Astrocyte of the spinal cord (primary cell): ENCODE measurements around the gene MEOX1.
A peak's percentile ranks its signal among the peaks of the same experiment; 100 is the strongest.

Experiments used
- DNase-seq: peaks from one replicate; pipeline ENCODE4 v3.0.0; 2011; ENCODE audit warnings: low read depth, low spot score
- H3K4me3 ChIP-seq: 2 replicates; pipeline ENCODE4 v1.5.1; 2011; ENCODE audit warnings: low read depth, mild to moderate bottlenecking, low read length, moderate library complexity
- in situ Hi-C: cut with HindIII; loops from 2 replicates; pipeline ENCODE4 v1.10.0; 2017; ENCODE audit warnings: low sequenced_read_pairs
- TF ChIP-seq, protein P1 (sequence below): IDR thresholded peaks from 2 replicates; pipeline ENCODE4 v1.5.1; 2012; ENCODE audit warnings: low read depth, mild to moderate bottlenecking, low read length, inconsistent platforms

MEOX1 gene

DNA sequence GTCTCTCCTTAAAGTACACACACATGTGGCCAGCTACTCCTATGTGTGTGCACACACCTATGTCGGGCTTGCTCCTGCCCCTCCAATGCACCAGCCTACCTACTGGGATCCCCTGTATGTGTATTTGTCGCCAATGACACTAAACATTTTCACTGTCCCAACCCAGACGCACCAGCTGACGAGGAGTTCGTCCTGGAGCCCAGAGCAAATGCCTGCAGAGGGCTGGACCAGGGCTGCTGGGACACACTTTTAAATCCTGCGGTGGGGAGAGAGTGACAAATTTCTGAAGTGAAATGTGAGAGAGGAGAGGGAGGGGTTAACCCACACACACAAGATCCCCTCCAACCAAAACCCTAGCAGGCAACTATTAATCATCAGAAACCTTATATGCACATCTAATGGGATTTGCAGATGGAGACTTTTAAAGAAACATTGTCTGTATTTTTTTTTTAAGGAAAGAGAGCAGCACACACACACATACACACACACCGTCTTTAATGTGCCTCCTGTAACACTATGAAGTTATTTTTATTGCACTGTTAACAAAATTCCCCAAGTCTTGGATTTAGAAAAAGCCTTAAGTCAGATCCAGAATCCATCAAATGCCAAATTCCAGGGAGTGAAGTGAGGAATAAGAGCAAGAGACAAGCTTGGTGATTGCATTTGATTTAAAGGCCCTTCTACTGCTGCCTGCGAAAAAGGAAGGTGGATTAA lies at the start of gene MEOX1:
MEOX1 (minus strand) TSS at position 224 of the 714 bp plus-strand sequence. CDS start 388 bp downstream, outside the sequence.
- no peak within 1 kb of the TSS for H3K4me3 ChIP-seq
- TF ChIP-seq, protein P1, sequence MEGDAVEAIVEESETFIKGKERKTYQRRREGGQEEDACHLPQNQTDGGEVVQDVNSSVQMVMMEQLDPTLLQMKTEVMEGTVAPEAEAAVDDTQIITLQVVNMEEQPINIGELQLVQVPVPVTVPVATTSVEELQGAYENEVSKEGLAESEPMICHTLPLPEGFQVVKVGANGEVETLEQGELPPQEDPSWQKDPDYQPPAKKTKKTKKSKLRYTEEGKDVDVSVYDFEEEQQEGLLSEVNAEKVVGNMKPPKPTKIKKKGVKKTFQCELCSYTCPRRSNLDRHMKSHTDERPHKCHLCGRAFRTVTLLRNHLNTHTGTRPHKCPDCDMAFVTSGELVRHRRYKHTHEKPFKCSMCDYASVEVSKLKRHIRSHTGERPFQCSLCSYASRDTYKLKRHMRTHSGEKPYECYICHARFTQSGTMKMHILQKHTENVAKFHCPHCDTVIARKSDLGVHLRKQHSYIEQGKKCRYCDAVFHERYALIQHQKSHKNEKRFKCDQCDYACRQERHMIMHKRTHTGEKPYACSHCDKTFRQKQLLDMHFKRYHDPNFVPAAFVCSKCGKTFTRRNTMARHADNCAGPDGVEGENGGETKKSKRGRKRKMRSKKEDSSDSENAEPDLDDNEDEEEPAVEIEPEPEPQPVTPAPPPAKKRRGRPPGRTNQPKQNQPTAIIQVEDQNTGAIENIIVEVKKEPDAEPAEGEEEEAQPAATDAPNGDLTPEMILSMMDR: no peak
- in situ Hi-C loops: no loop called here
- DNase-seq: peak; percentile 68

DNA sequence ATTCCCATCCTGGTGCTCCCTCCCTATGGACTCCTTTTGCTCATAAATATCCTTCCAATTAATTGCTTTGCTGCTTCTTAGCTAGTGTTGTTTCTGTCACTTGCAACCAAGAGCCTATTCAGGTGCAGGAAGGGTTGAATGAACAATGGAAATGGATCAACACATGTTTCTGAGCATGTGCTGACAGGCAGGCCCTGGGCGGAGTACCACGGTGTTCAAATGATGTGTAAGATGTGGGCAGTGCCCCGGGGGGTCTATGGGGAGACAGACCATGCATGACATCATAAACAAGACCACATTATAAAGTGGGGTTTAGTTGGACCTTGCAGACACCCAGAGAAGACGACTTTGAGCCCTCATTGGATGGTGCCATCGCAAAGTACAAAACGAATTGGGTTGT lies 48.4 kb upstream of the MEOX1 start:
- DNase-seq: no peak
- in situ Hi-C loops: no loop called here
- H3K4me3 ChIP-seq: no peak overlapping the region
- TF ChIP-seq, protein P1: no peak

GRCh38 chr17:43709210-43709609 lies 47.5 kb upstream of the MEOX1 start:
- TF ChIP-seq, protein P1: no peak
- no peak for DNase-seq
- H3K4me3 ChIP-seq: no peak overlapping the region
- in situ Hi-C loops: no loop called here

DNA sequence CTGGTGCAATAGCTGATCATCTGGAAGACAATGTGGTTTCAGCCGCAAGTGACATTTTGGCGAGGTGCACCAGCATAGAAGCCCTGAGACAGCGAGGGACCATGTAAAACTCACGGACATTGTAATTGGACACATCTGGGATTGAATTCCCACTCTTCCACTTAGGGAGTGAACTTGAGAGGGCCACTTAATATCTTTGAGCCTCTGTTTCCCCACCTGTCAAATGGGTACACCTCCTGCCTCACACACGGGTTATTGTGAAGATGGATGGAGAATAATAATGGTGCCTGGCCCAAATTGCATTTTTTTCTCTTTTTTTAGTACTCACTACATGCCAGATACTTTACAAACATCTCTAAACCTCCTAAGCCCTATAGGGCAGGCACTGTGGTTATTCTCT lies 45.5 kb upstream of the MEOX1 start:
- no peak for DNase-seq
- in situ Hi-C loops: no loop called here
- TF ChIP-seq, protein P1: no peak
- no peak overlapping the region for H3K4me3 ChIP-seq

- in situ Hi-C loops: no loop called here
- DNase-seq: no peak
- H3K4me3 ChIP-seq: no peak overlapping the region
- TF ChIP-seq, protein P1: no peak
Measured at GRCh38 chr17:43706235-43706634, 44.5 kb upstream of the MEOX1 start.

GRCh38 chr17:43703630-43704029 lies 41.9 kb upstream of the MEOX1 start:
- TF ChIP-seq, protein P1: no peak
- no peak overlapping the region for H3K4me3 ChIP-seq
- in situ Hi-C loops: no loop called here
- DNase-seq: no peak
